HEK293T (cell line): Measurements from ENCODE around the gene TIMM8A.

Experiments
- HDGF ChIP-seq: fragments of 450-650 bp; IDR thresholded peaks from 2 replicates; pipeline ENCODE4 v1.6.1; 2017; ENCODE audit warnings: antibody characterized with exemption, borderline replicate concordance
- SP1 ChIP-seq: fragments of 450-650 bp; IDR thresholded peaks from 2 replicates; pipeline ENCODE4 v1.6.1; 2017

- no peak for TF ChIP-seq SP1
- no peak for TF ChIP-seq HDGF
Measured at GRCh38 chrX:101385795-101386541, 37.4 kb upstream of the TIMM8A start, which contains the start of gene BTK.
